ENCODE measurements around the gene DZIP1L.
"Not testable (repeated sequence)": the region's sequence is repeated elsewhere in the genome, so short reads cannot be mapped to it uniquely, and the experiment has no call there.

The DZIP1L gene

GRCh38 chr3:138114988-138115971 lies at the start of gene DZIP1L:
Gene DZIP1L (minus strand): TSS chr3:138115608. CDS start chr3:138103971, 11,637 bp downstream.
- peak; percentile 22 for DNase-seq (ENCODE audit: low read depth)

GRCh38 chr3:138165061-138165460 lies 49.7 kb upstream of the DZIP1L start:
- DNase-seq (ENCODE audit: low read depth): no peak
- no peak for TF ChIP-seq CTCF (IDR thresholded peaks at IDR 0.05; ENCODE audit: low read depth, low read length, missing control alignments)
- in situ Hi-C loops (cut with HindIII; ENCODE audit: low sequenced_read_pairs): no loop called here
- H3K4me3 ChIP-seq (ENCODE audit: low read depth, low read length): no peak overlapping the region

More at GRCh38 chr3:138114988-138115971, at the start of gene DZIP1L:
- H3K4me3 ChIP-seq (ENCODE audit: low read depth, low read length): peak within 1 kb of the TSS; percentile 77
- peak; percentile 27 for TF ChIP-seq CTCF (IDR thresholded peaks at IDR 0.05; ENCODE audit: low read depth, low read length, missing control alignments)
- in situ Hi-C loops (cut with HindIII; ENCODE audit: low sequenced_read_pairs): no loop called here

GRCh38 chr3:138157743-138158142 lies 42.3 kb upstream of the DZIP1L start:
- no peak overlapping the region for H3K4me3 ChIP-seq (ENCODE audit: low read depth, low read length)
- in situ Hi-C loops (cut with HindIII; ENCODE audit: low sequenced_read_pairs): no loop called here
- DNase-seq (ENCODE audit: low read depth): no peak
- no peak for TF ChIP-seq CTCF (IDR thresholded peaks at IDR 0.05; ENCODE audit: low read depth, low read length, missing control alignments)

- in situ Hi-C loops (cut with HindIII; ENCODE audit: low sequenced_read_pairs): no loop called here
- no peak overlapping the region for H3K4me3 ChIP-seq (ENCODE audit: low read depth, low read length)
- no peak for TF ChIP-seq CTCF (IDR thresholded peaks at IDR 0.05; ENCODE audit: low read depth, low read length, missing control alignments)
- DNase-seq (ENCODE audit: low read depth): no peak
These were observed 39.1 kb upstream of the DZIP1L start for GRCh38 chr3:138154534-138154933.

- in situ Hi-C loops (cut with HindIII; ENCODE audit: low sequenced_read_pairs): no loop called here
- no peak overlapping the region for H3K4me3 ChIP-seq (ENCODE audit: low read depth, low read length)
- TF ChIP-seq CTCF (IDR thresholded peaks at IDR 0.05; ENCODE audit: low read depth, low read length, missing control alignments): no peak
- DNase-seq (ENCODE audit: low read depth): no peak
These were observed 33.1 kb upstream of the DZIP1L start for GRCh38 chr3:138148503-138148902.

- H3K4me3 ChIP-seq (ENCODE audit: low read depth, low read length); DNase-seq (ENCODE audit: low read depth); in situ Hi-C loops (cut with HindIII; ENCODE audit: low sequenced_read_pairs): not testable (repeated sequence)
These were observed 26.8 kb upstream of the DZIP1L start for GRCh38 chr3:138142181-138142580.

GRCh38 chr3:138140940-138141339 lies 25.5 kb upstream of the DZIP1L start:
- TF ChIP-seq CTCF (IDR thresholded peaks at IDR 0.05; ENCODE audit: low read depth, low read length, missing control alignments): no peak
- no peak overlapping the region for H3K4me3 ChIP-seq (ENCODE audit: low read depth, low read length)
- in situ Hi-C loops (cut with HindIII; ENCODE audit: low sequenced_read_pairs): no loop called here
- no peak for DNase-seq (ENCODE audit: low read depth)

Measured in astrocyte of the cerebellum (primary cell).